GM19099 (cell line): Measurements from ENCODE around the gene LRRN2.
A peak's percentile ranks its signal among the peaks of the same experiment; 100 is the strongest.

ENCODE experiments used
- POLR2A ChIP-seq: IDR thresholded peaks from 3 replicates; pipeline ENCODE4 v1.6.1; 2011; ENCODE audit warnings: low read depth; ENCODE audit not compliant: insufficient read length; ENCODE audit errors: extremely low read depth

LRRN2 gene

DNA sequence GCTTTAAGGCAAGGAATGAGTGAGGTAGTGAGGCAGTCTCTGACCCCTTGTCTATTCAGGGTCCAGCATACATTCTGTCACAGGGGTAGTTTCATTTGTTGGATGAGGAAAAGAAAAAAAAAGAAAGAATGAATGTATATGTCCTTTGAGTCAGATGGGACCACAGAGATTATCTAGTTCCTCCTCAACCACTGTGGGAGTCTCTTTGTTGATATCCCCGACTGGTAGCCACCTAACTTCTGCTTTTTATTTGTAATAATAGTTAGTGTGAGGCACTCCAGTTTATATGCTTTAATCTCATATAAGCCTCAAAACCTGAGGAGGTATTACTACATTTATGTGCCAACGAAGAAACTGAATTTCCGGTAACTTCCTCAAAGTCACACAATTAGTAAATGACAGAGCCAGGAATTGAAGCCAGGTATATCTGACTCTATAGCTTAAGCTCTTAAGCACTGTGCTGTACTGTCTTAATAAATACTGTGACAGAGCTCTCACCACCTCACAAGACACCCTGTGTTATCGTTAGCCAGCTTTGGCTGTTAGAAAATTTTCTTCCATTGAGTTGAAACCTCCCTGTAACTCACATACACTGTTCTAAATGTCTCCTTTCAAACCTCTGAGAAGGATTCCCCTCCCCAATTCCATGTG is 87.1 kb downstream of the LRRN2 start:
- no peak for TF ChIP-seq POLR2A

GRCh38 chr1:204592246-204592948 is 93.1 kb downstream of the LRRN2 start:
- no peak for TF ChIP-seq POLR2A

DNA sequence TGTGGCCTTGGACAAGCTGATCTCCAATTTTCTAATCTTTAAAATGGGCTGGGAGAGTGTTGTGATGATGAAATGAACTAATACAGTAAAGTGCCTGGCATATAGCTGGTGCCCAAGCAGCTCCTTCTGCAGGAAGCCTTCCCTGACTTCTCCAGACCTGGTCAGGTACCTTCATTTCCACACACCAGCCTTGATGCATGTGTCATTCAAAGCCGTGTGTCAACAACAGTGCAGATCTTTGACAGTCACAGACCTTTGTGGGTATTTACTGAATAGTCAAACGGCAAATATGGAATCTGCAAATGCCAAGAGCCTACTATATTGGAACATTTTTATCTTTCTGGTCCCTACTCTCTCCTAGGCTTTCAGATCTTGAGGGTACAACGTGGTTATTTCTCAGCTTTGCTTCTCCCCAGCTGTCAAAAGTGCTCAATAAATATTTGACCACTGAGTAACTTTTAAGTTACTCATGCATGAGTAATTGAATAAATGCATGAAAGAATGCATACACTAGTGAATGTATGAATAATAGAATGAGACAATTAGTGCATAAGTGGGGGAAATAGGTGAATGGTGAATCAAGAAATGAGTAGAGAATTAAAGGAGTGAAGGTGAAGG is 94.0 kb downstream of the LRRN2 start:
- TF ChIP-seq POLR2A = no peak

- TF ChIP-seq POLR2A = no peak
These were observed 96.0 kb downstream of the LRRN2 start for GRCh38 chr1:204589409-204590038.

DNA sequence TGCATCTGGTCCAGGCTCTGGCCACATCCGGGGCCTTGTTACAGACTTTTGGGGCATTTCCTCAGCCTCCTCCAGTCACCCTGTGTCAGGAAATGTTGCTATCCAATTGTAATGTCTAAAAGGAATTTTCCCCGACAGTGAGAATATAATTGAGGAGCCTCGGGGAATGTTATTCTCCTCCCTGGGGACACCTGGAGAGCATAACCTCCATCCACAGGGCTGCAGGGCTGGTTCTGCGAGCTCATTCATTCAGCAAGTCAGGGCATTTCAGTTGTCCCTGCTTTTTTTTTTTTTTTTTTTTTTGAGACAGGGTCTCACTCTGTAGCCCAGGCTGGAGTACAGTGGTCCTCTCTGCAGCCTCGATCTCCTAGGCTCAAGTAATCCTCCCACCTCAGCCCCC is 96.7 kb downstream of the LRRN2 start:
- TF ChIP-seq POLR2A = no peak

DNA sequence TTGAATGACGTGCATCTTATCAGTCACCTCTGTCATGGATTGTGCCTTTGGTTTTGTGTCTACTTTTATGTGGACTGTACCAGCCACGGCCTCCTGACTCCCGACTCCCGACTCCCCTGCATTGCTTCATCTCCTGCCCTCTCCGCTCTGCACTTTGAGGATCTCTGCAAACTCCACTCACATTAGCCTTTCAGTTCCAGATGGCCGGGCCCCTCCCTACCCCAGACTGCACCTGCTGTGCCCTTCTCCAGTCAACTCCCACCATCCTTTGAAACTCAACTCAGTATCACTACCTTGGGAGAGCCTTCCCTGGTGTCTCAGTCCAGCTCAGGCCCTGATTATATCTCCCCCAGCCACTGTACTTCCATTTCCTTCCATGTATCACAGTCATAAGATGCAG is 97.9 kb downstream of the LRRN2 start:
- TF ChIP-seq POLR2A = no peak

- TF ChIP-seq POLR2A = no peak
These were observed 100.7 kb downstream of the LRRN2 start for GRCh38 chr1:204584699-204585372.

GRCh38 chr1:204583909-204584632 is 101.5 kb downstream of the LRRN2 start:
- TF ChIP-seq POLR2A = no peak

DNA sequence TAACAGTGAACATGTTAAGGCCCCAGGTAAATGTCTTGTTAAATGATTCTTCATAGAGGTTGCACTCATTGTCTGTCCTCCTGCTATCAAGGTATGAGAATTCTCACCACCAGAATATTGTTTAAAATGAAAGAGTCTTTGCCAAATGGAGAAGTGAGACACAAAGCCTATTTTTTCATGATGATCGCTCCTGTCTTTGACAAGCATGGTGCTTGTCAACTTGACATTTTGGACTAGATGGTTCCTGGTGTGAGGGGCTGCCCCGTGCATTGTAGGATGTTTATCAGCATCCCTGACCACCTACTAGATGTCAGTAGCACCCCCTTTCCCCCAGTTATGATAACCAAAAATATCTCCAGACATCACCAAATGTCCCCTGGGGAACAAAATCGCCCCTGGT is 103.8 kb downstream of the LRRN2 start:
- no peak for TF ChIP-seq POLR2A

- TF ChIP-seq POLR2A = no peak
These were observed 104.7 kb downstream of the LRRN2 start for GRCh38 chr1:204580862-204581261.

- TF ChIP-seq POLR2A = no peak
These were observed 105.9 kb downstream of the LRRN2 start for GRCh38 chr1:204579681-204580080.

GRCh38 chr1:204578867-204579664 is 106.5 kb downstream of the LRRN2 start:
- peak; percentile 23 for TF ChIP-seq POLR2A

- no peak for TF ChIP-seq POLR2A
These were observed 107.6 kb downstream of the LRRN2 start for GRCh38 chr1:204577794-204578478.
